SK-N-SH (cell line): ENCODE results near the gene SPIRE1. TPM values are rescaled to one million over a fixed set of nuclear protein-coding genes. Genes with fewer than 3 reads are reported as not detected.

Experiments used
- CTCF ChIA-PET: fragments of 300-600, 350-600 bp; formaldehyde crosslinking; extraction: SDS; loops from one replicate; lab custom pipeline; 2021; lab: Yijun Ruan, JAX
- POLR2A ChIA-PET: fragments of 350-600 bp; sonication (Branson Sonifier 250); formaldehyde crosslinking; extraction: SDS; loops from one replicate; lab custom pipeline; 2020; ENCODE audit warnings: antibody characterized with exemption, inconsistent platforms; lab: Yijun Ruan, JAX
- DNase-seq: peaks from one replicate; pipeline ENCODE4 v3.0.0; 2012
- H2AFZ ChIP-seq: fragments of 200-600 bp; sonication (generic); 2 replicates; pipeline ENCODE4 v1.8.1; 2016; ENCODE audit warnings: antibody characterized with exemption, mild to moderate bottlenecking, low read depth
- H3F3A ChIP-seq: fragments of 200-600 bp; sonication (generic); replicated peaks from 2 replicates; pipeline ENCODE3; 2016; ENCODE audit warnings: antibody characterized with exemption, mild to moderate bottlenecking; ENCODE audit not compliant: insufficient read depth
- H3K27ac ChIP-seq, 2 experiments: fragments of 200-500 bp in 1 of 2; fragments of 200-600 bp in 1 of 2; sonication (Bioruptor generic) in 1 of 2; sonication (generic), shearing (Covaris generic) in 1 of 2; 2 replicates each; pipeline versions ENCODE4 v1.5.1 to v1.6.1; 2014 to 2016; ENCODE audit warnings: low read depth in 2 of 2, inconsistent platforms in 1 of 2, low read length in 1 of 2, mild to moderate bottlenecking in 1 of 2, mixed read lengths in 1 of 2
- H3K27me3 ChIP-seq: fragments of 200-600 bp; sonication (generic), shearing (Covaris generic); 2 replicates; pipeline ENCODE4 v1.6.1; 2016; ENCODE audit warnings: mixed run types; ENCODE audit not compliant: insufficient read depth
- H3K36me3 ChIP-seq, 2 experiments: fragments of 200-500 bp in 1 of 2; fragments of 200-600 bp in 1 of 2; sonication (Bioruptor generic) in 1 of 2; sonication (generic) in 1 of 2; replicated peaks in 1 of 2; 2 replicates each; pipeline versions ENCODE3 to v1.5.1; 2014 to 2016; ENCODE audit warnings: low read length in 1 of 2, mild to moderate bottlenecking in 1 of 2; ENCODE audit not compliant: insufficient read depth in 2 of 2, control insufficient read depth in 1 of 2
- H3K4me1 ChIP-seq, 2 experiments: fragments of 200-500 bp in 1 of 2; fragments of 200-600 bp in 1 of 2; sonication (Bioruptor generic) in 1 of 2; sonication (generic), shearing (Covaris generic) in 1 of 2; 2 replicates each; pipeline versions ENCODE4 v1.5.1 to v1.6.1; 2014 to 2016; ENCODE audit warnings: low read depth in 1 of 2, low read length in 1 of 2, mixed run types in 1 of 2; ENCODE audit not compliant: insufficient read depth in 2 of 2, control insufficient read depth in 1 of 2
- H3K4me2 ChIP-seq: fragments of 200-600 bp; sonication (generic), shearing (Covaris generic); 2 replicates; pipeline ENCODE4 v1.6.1; 2017; ENCODE audit warnings: mixed run types
- H3K4me3 ChIP-seq, 2 experiments: fragments of 200-500 bp in 1 of 2; fragments of 200-600 bp in 1 of 2; sonication (Bioruptor generic) in 1 of 2; sonication (generic), shearing (Covaris generic) in 1 of 2; 2 replicates each; pipeline versions ENCODE4 v1.5.1 to v1.8.1; 2014 to 2016; ENCODE audit warnings: low read depth in 2 of 2, inconsistent platforms in 1 of 2, low read length in 1 of 2, mild to moderate bottlenecking in 1 of 2, mixed read lengths in 1 of 2, moderate library complexity in 1 of 2
- H3K79me2 ChIP-seq: fragments of 200-600 bp; sonication (generic); 2 replicates; pipeline ENCODE4 v1.8.1; 2017; ENCODE audit warnings: mild to moderate bottlenecking; ENCODE audit not compliant: insufficient read depth
- H3K9ac ChIP-seq: fragments of 200-600 bp; sonication (generic); 2 replicates; pipeline ENCODE4 v1.6.1; 2017; ENCODE audit warnings: mixed run types
- H3K9me2 ChIP-seq: fragments of 200-600 bp; sonication (generic); 2 replicates; pipeline ENCODE4 v1.6.1; 2017; ENCODE audit warnings: mixed run types
- H3K9me3 ChIP-seq: fragments of 200-600 bp; sonication (generic); 2 replicates; pipeline ENCODE4 v1.6.1; 2017; ENCODE audit warnings: mixed run types, mild to moderate bottlenecking, moderate library complexity
- H4K20me1 ChIP-seq: fragments of 200-600 bp; sonication (generic); 2 replicates; pipeline ENCODE4 v1.6.1; 2017; ENCODE audit warnings: mild to moderate bottlenecking, mixed run types; ENCODE audit not compliant: insufficient read depth
- EZH2phosphoT487 ChIP-seq: fragments of 200-600 bp; sonication (generic); IDR thresholded peaks from 2 replicates; pipeline ENCODE4 v1.6.1; 2017; ENCODE audit warnings: low read depth, mixed run types, mild to moderate bottlenecking, antibody characterized with exemption, moderate library complexity, borderline replicate concordance
- GABPA ChIP-seq: IDR thresholded peaks from 2 replicates; pipeline ENCODE4 v1.4.0; 2012; ENCODE audit warnings: low read depth, mild to moderate bottlenecking
- GATA2 ChIP-seq: sonication (generic); formaldehyde crosslinking; IDR thresholded peaks from 2 replicates; pipeline ENCODE4 v1.5.0; 2020; ENCODE audit warnings: mild to moderate bottlenecking, missing genetic modification reagents
- IRF3 ChIP-seq: fragments of 150-350 bp; IDR thresholded peaks from 2 replicates; pipeline ENCODE4 v1.6.1; 2016; ENCODE audit warnings: mild to moderate bottlenecking, low read depth, low read length
- MEF2A ChIP-seq: IDR thresholded peaks from 2 replicates; pipeline ENCODE4 v1.4.0; 2012; ENCODE audit warnings: low read depth, borderline replicate concordance
- MXI1 ChIP-seq: IDR thresholded peaks from 2 replicates; pipeline ENCODE4 v1.6.1; 2012; ENCODE audit warnings: mild to moderate bottlenecking, low read depth, low read length, improper control_type of control experiment
- NRF1 ChIP-seq: IDR thresholded peaks from 2 replicates; pipeline ENCODE4 v1.6.1; 2012; ENCODE audit warnings: low read depth, mild to moderate bottlenecking, low read length
- RAD21 ChIP-seq: IDR thresholded peaks from 2 replicates; pipeline ENCODE4 v1.6.1; 2012; ENCODE audit warnings: mild to moderate bottlenecking, low read length
- RCOR1 ChIP-seq: fragments of 150-350 bp; IDR thresholded peaks from 2 replicates; pipeline ENCODE4 v1.6.1; 2017; ENCODE audit warnings: antibody characterized with exemption, low read length
- TAF1 ChIP-seq: IDR thresholded peaks from 2 replicates; pipeline ENCODE4 v1.6.1; 2012; ENCODE audit warnings: low read depth, mild to moderate bottlenecking, low read length, moderate library complexity, borderline replicate concordance
- TCF12 ChIP-seq: IDR thresholded peaks from 2 replicates; pipeline ENCODE4 v1.4.0; 2012
- TEAD4 ChIP-seq: IDR thresholded peaks from 2 replicates; pipeline ENCODE4 v1.4.0; 2012; ENCODE audit warnings: mild to moderate bottlenecking, borderline replicate concordance; ENCODE audit not compliant: insufficient read depth
- USF1 ChIP-seq: IDR thresholded peaks from 2 replicates; pipeline ENCODE4 v1.4.0; 2012; ENCODE audit warnings: low read depth, borderline replicate concordance
- WGBS: methylation state at CpG from one replicate; pipeline ENCODE4 v1.1.6; 2017; ENCODE audit warnings: low lambda C conversion rate; 5-methylcytosine and 5-hydroxymethylcytosine counted together
- polyA plus RNA-seq, 3 experiments: library from polyadenylated mRNA; depleted of rRNA; stranded (reverse); fragments of >200 nt; gene quantifications; 2 replicates each; pipeline ENCODE4 v1.2.3, GENCODE V29; 2012

The SPIRE1 gene
- polyA plus RNA-seq, 1 of the 3 experiments (the other 2 are of a cell fraction), result 6.7 TPM

- no peak overlapping the region for H3K9ac ChIP-seq
- CTCF ChIA-PET, result interaction anchor here (0.9 to 1.7 kb wide), 2 partner anchors 11 to 141 kb away, joined by 3 to 4 read pairs; no protein-coding TSS in a partner anchor
- no peak overlapping the region for H2AFZ ChIP-seq
- no peaks in the 10 kb centered on the region for H3K27me3 ChIP-seq
- H4K20me1 ChIP-seq, result no peaks in the 10 kb centered on the region
- no peak for DNase-seq
- no peaks in the 10 kb centered on the region for H3K9me2 ChIP-seq
- peaks cover 11% of the 10 kb centered on the region for H3F3A ChIP-seq
- WGBS, result 92% methylated on average over 3 of the region's 3 CpGs
- H3K4me1 ChIP-seq, result peaks cover 0 to 4% of the 10 kb centered on the region in 2 experiments; a peak in 1 of 4 replicates
- H3K36me3 ChIP-seq, result no peaks in the 10 kb centered on the region
- no peaks in the 10 kb centered on the region for H3K9me3 ChIP-seq
- H3K27ac ChIP-seq, result no peak overlapping the region
- H3K4me3 ChIP-seq, result no peak overlapping the region
- no peak for TF ChIP-seq GATA2 (CRISPR knock-in tag)
- no peak for TF ChIP-seq NRF1
- TF ChIP-seq MEF2A, result no peak
- no peak for TF ChIP-seq RAD21
- TF ChIP-seq GABPA, result no peak
- TF ChIP-seq EZH2phosphoT487, result no peak
- TF ChIP-seq IRF3, result no peak
- TF ChIP-seq RCOR1, result no peak
- no peak for TF ChIP-seq TAF1
- TF ChIP-seq USF1, result no peak
- TF ChIP-seq TEAD4, result no peak
- TF ChIP-seq TCF12, result no peak
- TF ChIP-seq MXI1, result no peak
- TF ChIP-seq, all 33 proteins: peak for 0
- Histone ChIP-seq H3K4me2 (no peak overlapping the region), H3K79me2 (peaks cover 10% of the 10 kb centered on the region)
- POLR2A ChIA-PET, result no interaction called here
These were observed 125.2 kb downstream of the SPIRE1 start for GRCh38 chr18:12532661-12533060.

- Histone ChIP-seq H4K20me1 (no peaks in the 10 kb centered on the region), H3F3A (peaks cover 6% of the 10 kb centered on the region), H3K4me2 (no peak overlapping the region), H3K4me1 (peaks cover 0 to 4% of the 10 kb centered on the region in 2 experiments; a peak in 1 of 4 replicates), H3K9me2 (no peaks in the 10 kb centered on the region), H2AFZ (no peak overlapping the region), H3K27ac (no peak overlapping the region), H3K4me3 (no peak overlapping the region), H3K9me3 (no peaks in the 10 kb centered on the region), H3K9ac (no peak overlapping the region), H3K36me3 (no peaks in the 10 kb centered on the region), H3K27me3 (no peaks in the 10 kb centered on the region), H3K79me2 (peaks cover 5% of the 10 kb centered on the region)
- DNase-seq, result no peak
- 21% methylated on average over 1 of the region's 1 CpG for WGBS
- CTCF ChIA-PET, result no interaction called here
- POLR2A ChIA-PET, result no interaction called here
- TF ChIP-seq EZH2phosphoT487, result no peak
These were observed 126.2 kb downstream of the SPIRE1 start for GRCh38 chr18:12531749-12532148.
